HG03565 (cell line): Measurements from ENCODE around the gene TEKTIP1.
"Not testable (repeated sequence)": the region's sequence is repeated elsewhere in the genome, so short reads cannot be mapped to it uniquely, and the experiment has no call there.

ENCODE experiments used
- ATAC-seq: cut with Tn5 transposase; IDR thresholded peaks from one replicate; pipeline ENCODE4 v1.9.1; 2021; ENCODE audit warnings: mild to moderate bottlenecking, moderate library complexity; ENCODE audit not compliant: unreplicated experiment

Gene TEKTIP1

DNA sequence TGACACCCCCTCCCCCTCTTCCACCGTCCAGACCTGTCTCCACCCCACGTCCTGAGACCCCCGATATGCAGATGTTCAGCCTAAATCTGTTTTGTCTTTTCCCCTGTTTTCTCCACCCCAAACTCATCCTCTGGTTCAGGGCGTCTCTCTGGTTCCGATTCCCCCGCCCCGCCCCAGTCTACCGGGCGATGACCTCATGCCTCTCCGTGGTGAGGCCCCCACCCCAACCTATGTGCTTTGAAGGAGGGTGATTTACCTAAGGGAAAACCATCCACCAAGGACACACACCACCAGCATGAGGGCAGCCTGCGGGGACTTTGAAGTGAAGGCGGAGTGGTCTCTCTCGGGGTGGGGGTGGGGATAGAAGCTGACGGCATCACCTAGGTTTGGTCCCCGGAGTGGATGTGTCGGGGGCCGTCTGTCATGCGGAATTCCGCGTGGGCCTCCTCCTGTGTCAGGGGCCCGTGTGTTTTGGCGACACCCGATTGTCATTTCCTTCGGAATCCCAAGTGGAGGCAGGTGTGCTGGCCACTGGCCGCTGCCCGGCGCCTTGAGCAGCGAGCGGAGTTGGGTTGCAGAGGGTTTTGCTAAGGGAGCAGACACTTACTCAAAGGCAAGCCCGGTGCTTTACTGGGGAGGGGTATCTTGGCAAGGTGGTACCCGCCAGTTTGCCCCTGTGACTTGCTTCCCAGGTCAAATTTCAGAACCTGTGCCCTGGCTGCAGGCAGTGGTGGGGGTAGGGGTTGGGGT is 31.4 kb upstream of the TEKTIP1 start:
- ATAC-seq: no peak

DNA sequence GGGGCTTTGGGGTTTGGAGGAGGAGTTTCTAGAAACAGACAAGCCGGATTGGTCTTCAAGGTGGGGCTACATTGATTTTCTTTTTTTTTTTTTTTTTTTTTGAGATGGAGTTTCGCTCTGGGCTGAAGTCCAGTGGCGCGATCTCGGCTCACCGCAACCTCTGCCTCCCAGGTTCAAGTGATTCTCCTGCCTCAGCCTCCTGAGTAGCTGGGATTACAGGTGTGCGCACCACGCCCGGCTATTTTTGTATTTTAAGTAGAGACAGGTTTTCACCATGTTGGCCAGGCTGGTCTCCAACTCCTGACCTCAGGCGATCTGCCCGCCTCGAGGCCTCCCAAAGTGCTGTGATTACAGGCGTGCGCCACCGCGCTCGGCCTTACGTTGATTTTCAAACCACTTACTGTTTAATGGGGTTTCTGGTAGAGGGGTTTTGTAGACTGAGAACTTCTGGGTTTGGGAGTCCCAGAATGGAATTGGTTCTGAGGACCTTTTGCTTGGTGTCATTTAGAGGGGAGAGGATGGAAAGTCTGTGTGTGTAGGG is 30.8 kb upstream of the TEKTIP1 start:
- not testable (repeated sequence) for ATAC-seq

DNA sequence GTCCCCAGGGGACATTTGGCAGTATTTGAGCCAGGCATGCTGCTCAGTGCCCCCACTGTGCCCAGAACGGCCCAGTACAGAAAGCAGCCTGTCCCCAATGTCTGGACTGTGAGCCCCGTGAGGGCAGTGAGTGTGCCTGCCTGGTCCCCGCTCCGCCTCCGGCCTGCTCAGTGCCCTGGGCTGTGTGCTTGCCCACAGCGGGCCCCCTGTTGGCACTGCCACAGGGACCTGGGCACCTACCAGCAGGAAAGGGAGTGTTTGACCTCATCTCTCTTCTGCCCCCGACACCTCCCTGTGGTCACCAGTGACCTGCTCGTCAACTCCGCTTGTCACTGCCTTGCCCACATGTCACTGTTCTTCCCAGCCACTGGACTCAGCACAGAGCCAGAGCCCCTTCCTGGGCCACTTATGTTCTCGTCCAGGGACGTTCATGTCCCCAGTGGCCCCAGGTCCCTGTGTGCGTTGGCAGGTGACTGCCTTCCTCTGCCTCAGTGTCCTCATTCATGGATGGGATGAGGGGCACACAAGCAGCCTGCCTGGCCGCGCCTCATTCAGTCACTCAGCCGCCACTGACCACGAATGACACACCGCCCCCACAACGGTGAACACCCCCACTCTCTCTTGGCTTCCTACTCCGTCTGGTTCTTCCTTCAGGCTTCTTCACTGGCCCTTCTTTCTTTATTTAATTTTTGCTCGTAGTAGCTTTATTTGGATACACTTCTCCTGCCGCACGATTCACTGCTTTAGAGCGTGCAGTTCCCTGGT is 30.0 kb upstream of the TEKTIP1 start:
- no peak for ATAC-seq

DNA sequence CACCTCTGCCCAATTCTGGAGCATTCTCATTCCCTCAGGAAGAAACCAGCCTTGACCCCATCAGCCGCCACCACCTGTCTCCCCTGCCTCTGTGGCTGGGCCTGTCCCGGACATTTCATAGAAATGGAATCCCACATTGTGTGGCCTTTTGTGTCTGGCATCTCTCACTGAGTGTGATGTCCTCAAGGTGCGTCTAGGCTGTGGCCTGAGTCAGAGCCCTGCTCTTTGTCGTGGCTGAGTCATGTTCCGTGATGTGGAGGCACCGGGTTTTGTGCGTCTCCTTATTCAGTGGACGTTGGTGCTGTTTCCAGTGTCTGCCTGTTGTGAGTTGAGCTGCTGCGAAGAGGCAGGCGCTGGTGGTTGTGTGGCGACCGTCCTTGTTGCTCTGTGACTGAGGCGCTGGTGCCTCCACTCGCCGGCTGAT is 29.4 kb upstream of the TEKTIP1 start:
- no peak for ATAC-seq

DNA sequence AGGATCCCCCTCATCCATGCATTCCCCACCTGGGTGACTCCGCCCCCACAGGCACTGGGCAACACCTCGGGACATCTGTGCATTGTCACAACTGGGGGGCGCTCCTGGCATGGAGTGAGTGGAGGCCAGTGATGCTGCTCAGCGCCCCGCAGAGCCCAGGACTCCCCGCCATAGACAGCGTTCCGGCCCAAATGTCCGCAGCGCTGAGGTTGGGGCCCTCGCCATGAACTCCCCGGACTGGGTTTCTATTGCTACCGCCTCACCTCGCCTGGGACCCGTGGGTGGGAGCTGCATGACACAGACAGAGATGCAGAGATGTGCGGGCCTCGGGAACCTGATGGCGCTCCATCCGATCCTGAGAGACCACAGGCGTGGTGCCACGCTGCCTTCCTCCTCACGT is 28.2 kb upstream of the TEKTIP1 start:
- no peak for ATAC-seq

DNA sequence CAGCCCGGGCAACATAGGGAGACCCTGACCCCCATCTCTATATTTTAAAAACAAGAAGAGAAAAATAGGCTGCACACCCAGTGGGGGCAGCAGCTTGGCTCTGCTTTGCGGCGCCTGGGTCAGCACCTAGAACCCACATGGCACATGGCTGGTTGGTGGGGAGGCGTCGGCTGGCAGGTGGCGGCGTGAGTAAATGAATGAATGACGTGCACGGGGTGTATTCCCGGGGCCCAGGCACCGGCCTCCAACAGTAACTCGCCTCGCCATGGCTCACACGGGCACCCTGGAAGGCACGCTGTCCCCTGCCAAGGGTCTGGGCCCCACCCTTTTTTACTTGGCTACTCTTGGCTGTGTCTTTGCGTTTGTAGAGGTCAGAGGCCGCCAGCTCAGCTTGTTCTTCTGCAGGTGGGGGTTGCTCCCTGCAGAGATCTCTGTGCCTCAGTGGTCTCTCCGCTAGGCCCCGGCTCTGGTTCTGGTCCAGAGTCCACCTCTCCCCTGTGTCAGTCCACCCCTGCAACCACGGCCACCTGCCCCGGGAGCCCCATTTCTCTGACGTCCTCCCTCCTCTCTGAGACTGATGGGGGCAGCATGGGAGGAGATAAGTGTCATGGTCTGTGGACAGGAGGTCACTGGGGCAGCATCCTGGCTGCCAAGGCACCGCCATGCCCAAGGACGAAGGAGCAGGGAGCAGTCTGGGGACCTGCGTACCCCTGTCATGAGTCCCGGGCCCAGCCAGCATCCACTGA is 27.3 kb upstream of the TEKTIP1 start:
- no peak for ATAC-seq

DNA sequence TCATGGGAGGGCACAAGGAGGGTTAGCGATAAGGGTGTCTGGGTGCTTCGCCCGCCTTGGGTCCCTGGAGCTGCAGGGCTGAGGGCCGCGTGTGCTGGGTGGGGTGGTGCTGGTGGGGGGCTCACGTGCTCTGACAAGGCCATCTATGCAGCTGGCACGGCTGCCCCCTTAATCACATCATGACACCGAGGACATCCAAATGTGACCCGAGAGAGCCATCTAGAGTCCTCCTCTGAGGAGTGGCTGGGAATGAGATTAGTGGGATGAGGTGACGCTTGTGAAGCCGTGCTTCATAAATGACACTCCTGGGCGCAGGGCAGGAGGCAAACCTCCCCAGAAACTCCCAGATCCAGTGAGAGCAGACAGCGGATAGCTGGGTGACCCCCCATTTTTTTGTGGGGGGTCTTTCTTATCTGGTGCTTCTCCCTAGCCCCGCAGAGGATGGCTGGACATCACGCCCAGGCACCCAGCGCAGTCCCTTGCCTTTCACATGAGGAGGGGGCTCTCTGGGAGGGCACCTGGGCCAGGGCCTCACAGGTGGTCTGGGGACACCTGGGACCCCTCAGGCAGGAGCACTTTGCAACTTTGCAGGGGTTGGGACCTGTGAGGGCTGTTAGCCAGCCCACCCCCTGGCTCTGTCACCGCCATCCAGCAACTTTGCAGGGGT is 26.3 kb upstream of the TEKTIP1 start:
- no peak for ATAC-seq

DNA sequence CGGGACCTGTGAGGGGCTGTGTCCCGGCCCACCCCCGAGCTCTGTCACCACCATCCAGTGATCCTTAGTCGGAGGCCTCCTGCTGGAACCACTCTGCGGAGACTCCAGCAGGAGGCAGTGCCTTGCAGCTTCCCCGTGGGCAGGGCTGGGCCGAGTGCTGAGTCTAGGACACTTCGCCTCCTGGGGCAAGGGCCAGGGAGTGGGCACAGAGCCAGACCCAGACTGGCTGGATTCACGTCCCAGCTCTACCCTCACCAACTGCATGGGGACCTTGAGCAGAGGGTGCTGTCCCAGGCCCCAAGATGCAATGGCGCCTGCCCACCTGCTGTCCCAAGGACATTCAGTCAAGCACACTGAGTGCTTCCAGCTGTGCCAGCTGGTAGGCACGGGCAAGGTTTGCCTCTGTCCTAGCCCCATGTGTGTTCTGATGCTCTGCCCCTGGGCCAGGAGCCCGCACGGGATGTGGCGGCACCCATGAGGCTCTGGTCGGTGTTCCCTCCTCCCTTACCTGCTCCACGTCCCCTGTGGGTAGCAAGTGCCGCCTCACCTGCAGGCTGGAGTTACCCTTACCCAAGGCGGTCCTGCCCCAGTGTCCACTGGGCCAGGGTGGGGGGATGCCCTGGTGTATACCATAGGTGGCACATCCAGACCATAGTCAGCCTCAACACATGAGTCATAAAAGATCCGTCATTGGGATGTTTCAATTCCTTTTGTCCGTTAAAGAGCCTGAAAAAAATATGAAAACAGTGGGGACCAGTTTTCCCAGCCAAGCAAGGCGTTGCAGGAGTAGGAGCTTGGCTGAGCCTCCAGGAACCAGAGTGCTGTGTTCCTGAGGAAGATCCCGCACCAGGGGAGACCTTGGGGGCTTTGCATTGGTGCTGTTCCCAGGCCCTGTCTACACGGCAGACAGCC is 25.5 kb upstream of the TEKTIP1 start:
- ATAC-seq: no peak

DNA sequence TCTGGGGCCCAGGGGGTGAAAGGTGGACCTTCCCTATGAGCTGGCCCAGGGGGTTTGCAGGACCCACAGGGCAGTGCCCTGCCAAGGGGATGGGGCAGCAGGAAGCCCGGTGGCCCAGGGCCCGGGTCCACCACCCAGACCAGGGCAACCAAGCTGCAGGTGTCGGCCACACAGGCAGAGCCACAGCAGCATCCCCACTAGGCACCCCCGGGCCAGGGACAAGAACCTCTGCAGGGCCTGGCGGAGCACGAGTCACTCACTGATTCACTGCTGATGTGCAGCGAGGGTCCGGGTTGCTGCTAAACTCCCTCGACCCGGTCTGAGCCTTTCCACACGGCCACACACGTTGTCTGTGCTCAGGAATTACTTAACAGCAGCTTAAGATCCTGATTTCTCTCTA is 24.0 kb upstream of the TEKTIP1 start:
- ATAC-seq: no peak

DNA sequence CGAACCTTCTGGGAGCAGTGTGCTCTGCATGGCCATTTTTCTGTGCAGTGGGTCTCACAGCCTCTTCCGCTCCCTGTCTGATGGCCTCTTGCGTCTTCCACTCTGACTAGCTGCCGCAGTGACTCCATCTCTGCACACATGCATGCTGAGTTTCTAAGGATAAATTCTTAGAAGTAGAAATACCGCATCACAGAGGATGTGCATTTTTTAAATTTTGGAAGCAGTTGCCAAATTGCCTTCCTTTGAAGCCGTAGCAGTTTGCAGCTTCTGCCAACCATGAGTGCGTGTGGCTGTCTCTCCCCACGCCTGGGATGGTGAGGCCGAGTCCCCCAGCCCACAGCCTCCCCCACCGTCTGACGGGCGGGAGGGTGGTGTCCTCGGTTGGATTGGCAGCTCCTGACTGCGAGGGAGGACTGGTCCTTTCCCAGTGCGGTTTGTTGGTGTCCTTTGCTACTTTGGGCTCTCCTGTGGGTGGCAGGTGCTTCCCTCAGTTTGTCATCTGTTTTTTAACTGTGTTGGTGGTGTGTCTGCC is 23.0 kb upstream of the TEKTIP1 start:
- no peak for ATAC-seq

DNA sequence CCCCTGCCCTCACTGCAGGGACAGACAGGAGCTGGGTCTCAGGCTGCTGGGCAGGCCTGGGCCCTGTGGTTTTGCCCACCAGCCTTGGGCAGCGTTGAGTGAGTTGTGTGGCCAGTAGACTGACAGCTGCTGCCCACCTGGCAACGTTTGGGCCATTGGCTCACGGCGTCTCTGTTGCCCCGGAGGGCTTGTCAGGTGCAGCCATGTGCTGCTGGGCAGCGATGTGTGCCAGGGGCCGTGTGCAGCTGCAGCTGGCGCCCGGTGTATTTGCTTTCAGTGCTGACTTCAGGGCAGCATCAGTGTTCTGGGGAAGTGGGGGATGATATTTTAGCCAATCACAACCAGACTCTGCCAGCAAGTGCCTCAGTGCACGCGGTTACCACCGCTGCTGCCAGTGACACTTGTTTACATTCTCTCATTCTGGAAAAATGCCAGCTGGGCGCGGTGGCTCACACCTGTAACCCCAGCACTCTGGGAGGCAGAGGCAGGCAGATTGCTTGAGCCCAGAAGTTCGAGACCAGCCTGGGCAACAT is 22.2 kb upstream of the TEKTIP1 start:
- no peak for ATAC-seq

DNA sequence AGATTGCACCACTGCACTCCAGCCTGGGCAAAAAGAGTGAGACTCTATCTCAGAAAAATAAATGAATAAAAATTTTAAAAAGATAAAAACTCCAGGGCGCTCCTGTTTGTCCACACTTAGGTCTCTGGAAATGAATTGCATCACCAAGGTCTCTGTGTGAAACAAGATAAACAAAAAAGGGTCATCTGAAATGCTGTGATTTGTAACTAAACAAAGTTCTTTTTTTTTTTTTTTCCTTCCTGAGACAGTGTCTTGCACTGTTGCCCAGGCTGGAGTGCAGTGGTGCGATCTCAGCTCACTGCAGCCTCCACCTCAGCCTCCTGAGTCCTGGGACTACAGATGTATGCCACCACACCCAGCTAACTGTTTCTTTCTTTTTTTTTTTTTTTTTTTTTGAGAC is 21.3 kb upstream of the TEKTIP1 start:
- ATAC-seq: no peak

DNA sequence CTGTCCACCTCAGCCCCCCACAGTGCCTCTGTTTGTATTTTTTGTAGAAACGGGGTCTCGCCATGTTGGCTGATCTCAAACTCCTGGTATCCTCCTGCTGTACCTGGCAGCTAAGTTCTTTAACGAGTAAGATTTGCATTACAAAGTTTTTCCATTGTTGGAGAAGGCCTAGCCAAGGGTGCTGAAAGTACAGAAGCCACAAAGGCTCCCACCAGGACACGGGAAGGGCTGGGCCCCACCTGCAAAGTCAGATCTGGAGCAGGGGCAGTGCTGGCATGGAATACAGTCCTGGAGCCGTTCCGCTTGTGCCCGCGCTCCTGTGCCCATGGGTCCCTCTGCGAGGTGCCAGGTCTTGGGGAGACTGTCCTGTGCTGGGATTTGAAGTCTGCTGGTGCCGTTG is 20.7 kb upstream of the TEKTIP1 start:
- ATAC-seq: no peak

DNA sequence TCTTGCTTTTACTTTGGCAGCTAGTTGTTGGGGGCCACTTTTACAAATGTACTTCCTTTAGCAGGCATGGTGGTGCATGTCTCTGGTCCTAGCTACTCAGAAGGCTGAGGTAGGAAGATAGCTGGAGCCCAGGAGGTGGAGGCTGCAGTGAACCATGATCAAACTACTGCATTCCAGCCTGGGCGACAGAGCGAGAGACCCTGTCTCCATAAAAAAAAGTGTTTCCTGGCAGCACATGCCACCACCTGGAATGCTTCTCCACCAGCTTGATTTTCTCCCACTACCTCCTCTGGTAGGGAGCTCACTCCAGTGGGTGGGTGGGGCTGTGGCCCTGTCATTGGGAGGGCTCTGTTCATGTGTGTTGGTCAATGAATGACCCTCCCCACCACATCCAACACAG is 20.3 kb upstream of the TEKTIP1 start:
- no peak for ATAC-seq

DNA sequence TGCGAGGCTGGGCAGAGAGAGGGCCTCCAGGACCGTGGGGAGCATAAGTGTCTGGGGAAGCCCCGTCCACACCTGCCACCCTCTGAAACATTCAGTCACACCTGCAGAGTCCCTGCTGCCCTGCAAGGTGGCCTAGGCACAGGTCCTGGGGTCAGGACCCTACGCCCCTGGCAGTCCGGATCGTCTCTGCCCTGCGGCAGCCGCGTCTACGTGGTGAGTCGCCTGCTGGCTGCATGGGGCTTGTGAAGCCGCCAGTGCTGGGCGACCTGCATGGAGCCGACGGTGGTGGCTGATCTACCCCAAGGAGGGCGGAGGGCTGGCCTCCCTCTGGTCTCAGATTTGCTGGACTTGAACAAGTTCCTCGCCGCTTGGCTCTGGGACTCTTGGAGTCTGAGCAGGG is 19.8 kb upstream of the TEKTIP1 start:
- ATAC-seq: no peak

DNA sequence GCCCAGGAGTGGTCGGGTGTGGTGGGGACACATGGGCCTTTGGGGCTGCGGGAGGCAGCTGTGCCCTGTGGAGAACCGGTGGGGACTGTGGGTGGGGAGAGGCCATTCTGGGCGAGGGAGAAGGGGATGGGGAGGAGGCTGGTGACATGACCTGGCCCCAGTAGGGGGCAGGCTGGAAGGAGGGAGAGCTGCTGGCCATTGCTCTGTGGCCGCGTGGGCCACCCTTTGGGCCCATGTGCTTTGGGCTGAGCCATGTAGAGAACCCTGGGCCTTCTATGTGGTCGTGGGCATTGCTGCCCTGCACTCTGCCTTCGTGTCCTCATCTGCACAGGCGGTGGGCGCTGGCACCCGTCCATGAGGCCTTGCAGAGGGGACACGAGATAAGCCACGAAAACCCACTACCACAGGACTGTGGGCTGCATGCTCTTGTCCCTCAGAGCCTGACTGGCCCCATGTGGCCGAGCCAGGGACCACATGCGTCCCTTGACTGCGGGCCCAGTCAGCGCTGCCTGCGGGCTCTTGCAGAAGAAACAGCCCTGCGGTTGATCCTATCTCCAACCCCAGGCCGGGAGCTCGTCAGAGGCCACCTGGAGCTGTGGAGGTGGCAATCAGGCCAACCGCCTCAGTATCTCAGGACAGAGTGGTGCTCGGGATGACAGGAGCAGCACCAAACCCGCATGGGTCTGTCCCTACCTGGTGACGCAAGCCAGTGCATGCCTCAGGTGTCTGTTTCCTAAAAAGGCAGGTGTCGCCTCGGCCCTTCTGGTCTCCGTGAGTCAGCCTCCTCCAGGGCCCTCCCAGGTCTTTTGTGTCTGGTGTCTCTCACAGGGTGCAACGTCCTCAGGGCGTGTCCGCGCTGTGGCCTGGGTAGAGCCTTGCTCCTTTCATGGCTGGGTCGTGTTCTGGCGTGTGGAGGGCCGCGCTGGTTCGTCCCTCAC is 18.5 kb upstream of the TEKTIP1 start:
- ATAC-seq: no peak

DNA sequence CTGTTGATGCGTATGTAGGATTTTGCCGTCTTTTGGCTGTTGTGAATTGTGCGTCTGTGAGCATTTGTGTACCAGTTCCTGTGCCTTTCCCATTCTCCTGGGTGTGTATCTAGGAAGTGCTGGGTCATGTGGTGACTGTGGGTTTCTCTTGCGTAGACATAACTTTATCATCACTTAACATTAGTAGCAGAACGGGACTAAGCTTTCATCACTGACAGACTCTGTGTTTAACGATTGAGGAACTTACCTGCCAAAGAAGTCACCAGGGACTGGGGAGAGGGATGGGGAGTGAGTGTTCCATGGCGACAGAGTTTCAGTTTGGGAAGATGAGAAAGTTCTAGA is 17.9 kb upstream of the TEKTIP1 start:
- no peak for ATAC-seq
